H1 (cell line): ENCODE data around the gene LKAAEAR1. TPM values are rescaled to one million over a fixed set of nuclear protein-coding genes. Genes with fewer than 3 reads are reported as not detected.

Source experiments
- BRCA1 ChIP-seq: IDR thresholded peaks from 2 replicates; pipeline ENCODE4 v1.6.1; 2012; ENCODE audit warnings: low read depth, low read length, improper control_type of control experiment
- CHD7 ChIP-seq: fragments of 300-600 bp; sonication (generic); IDR thresholded peaks from 2 replicates; pipeline ENCODE4 v1.7.1; 2012; ENCODE audit warnings: low read length, moderate library complexity, mild to moderate bottlenecking, inconsistent platforms; ENCODE audit not compliant: insufficient replicate concordance
- PHF8 ChIP-seq: fragments of 200-600 bp; sonication (generic); conservative IDR thresholded peaks from 2 replicates; pipeline ENCODE4 v1.7.1; 2012; ENCODE audit warnings: low read depth, mild to moderate bottlenecking, inconsistent platforms, low read length, moderate library complexity
- POLR2AphosphoS5 ChIP-seq: IDR thresholded peaks from 2 replicates; pipeline ENCODE4 v1.6.1; 2011; ENCODE audit warnings: low read depth, low read length
- RAD21 ChIP-seq, 2 experiments: IDR thresholded peaks in 1 of 2; conservative IDR thresholded peaks in 1 of 2; 2 replicates each; pipeline ENCODE4 v1.6.1; 2011; ENCODE audit warnings: low read depth in 2 of 2, low read length in 2 of 2, improper control_type of control experiment in 1 of 2, inconsistent platforms in 1 of 2, mild to moderate bottlenecking in 1 of 2, moderate library complexity in 1 of 2
- polyA plus RNA-seq, 7 experiments: library from polyadenylated mRNA; depleted of rRNA in 3 of 7; stranded (reverse) in 5 of 7; unstranded in 2 of 7; fragments of >200 nt in 5 of 7; fragments of 200-250 nt in 2 of 7; gene quantifications; 1 replicate in 5 of 7; 2 replicates in 1 of 7; 4 replicates in 1 of 7; pipeline versions ENCODE4 v1.2.1 to v1.2.3, GENCODE V29; 2011 to 2013; ENCODE audit warnings: missing spikeins in 2 of 7, mixed read lengths in 2 of 7
- total RNA-seq: library from RNA; stranded (reverse); fragmentation: NEBNext Ultra II Directional; extraction: Animal tissue kit (Norgen Biotek cat#: 25700); gene quantifications from 2 replicates; pipeline ENCODE4 v1.2.1, GENCODE V29; 2021

Gene LKAAEAR1
- total and polyA plus RNA-seq, 2 of the 8 experiments (the other 6 are each of a cell fraction or from before 2014, with no cell fraction given) = 0.41 to 0.53 TPM

GRCh38 chr20:64071341-64072332 is 12.6 kb downstream of the LKAAEAR1 start (continued):
- TF ChIP-seq CHD7 (no peak), BRCA1 (no peak), RAD21 (IDR thresholded peaks at IDR 0.05 in 1 of 2, conservative IDR thresholded peaks at IDR 0.05 in 1 of 2; ENCODE audit: low read depth in 2 of 2, low read length in 2 of 2) (no peak), POLR2AphosphoS5 (no peak), PHF8 (no peak)
